Activated T-helper 2 cell treated with anti-CD3 and anti-CD28 coated beads, Interferon-gamma antibody, Interleukin-2, Interleukin-4, amounts not matched to agents 10 μg/mL and 5 μg/mL and 100 μg/mL, durations not matched to agents 14 hours and 24 hours and 36 hours (primary cell): ENCODE measurements around the gene CHRNB1. TPM values are rescaled to one million over a fixed set of nuclear protein-coding genes. Genes with fewer than 3 reads are reported as not detected.

Experiments used
- DNase-seq: peaks from one replicate; pipeline ENCODE4 v3.0.0; 2021; ENCODE audit warnings: low spot score
- H3K27ac Mint-ChIP-seq: one replicate; pipeline ENCODE4 v1.8.0; 2021; ENCODE audit warnings: mixed read lengths
- H3K27me3 Mint-ChIP-seq: one replicate; pipeline ENCODE4 v1.8.0; 2021; ENCODE audit warnings: low read depth, mixed read lengths
- H3K36me3 Mint-ChIP-seq: one replicate; pipeline ENCODE4 v1.8.0; 2021; ENCODE audit warnings: low read depth, mixed read lengths
- H3K4me1 Mint-ChIP-seq: one replicate; pipeline ENCODE4 v1.8.0; 2021; ENCODE audit warnings: low read depth, mixed read lengths
- H3K4me3 Mint-ChIP-seq: one replicate; pipeline ENCODE4 v1.8.0; 2021; ENCODE audit warnings: low read depth, mild to moderate bottlenecking, moderate library complexity, mixed read lengths
- H3K9me3 Mint-ChIP-seq: one replicate; pipeline ENCODE4 v1.8.0; 2021; ENCODE audit warnings: mixed read lengths
- intact Hi-C: fragments of 100-400 bp; cut with micrococcal nuclease; formaldehyde crosslinking; loops from one replicate; pipeline ENCODE4 v1.15.1; 2023
- total RNA-seq: library from RNA; stranded (reverse); gene quantifications from 2 replicates; pipeline ENCODE4 v1.2.3, GENCODE V29; 2022

The CHRNB1 gene
- total RNA-seq, 1 donor from 2014 or later = 6.6 TPM

- no peak within 1 kb of the TSS for H3K4me3 Mint-ChIP-seq
- peaks cover 18% of the 10 kb centered on the region for H3K27me3 Mint-ChIP-seq
- peaks cover 9% of the 10 kb centered on the region for H3K4me1 Mint-ChIP-seq
- H3K9me3 Mint-ChIP-seq = no peaks in the 10 kb centered on the region
- no peak within 1 kb of the TSS for H3K27ac Mint-ChIP-seq
- no peaks in the 10 kb centered on the region for H3K36me3 Mint-ChIP-seq
- no peak for DNase-seq
- intact Hi-C loops = no loop called here
These were observed 37.2 kb upstream of the CHRNB1 start, which contains the start of gene NLGN2 for GRCh38 chr17:7407485-7408251. Gene NLGN2, plus strand, starts transcription at chr17:7407845. Its CDS starts 411 bp downstream, at chr17:7408256.

GRCh38 chr17:7408252-7408727 lies 36.6 kb upstream of the CHRNB1 start:
- H3K9me3 Mint-ChIP-seq = no peaks in the 10 kb centered on the region
- H3K27me3 Mint-ChIP-seq = peaks cover 18% of the 10 kb centered on the region
- intact Hi-C loops = no loop called here
- no peak overlapping the region for H3K4me3 Mint-ChIP-seq
- H3K36me3 Mint-ChIP-seq = no peaks in the 10 kb centered on the region
- DNase-seq = no peak
- no peak overlapping the region for H3K27ac Mint-ChIP-seq
- peaks cover 4% of the 10 kb centered on the region for H3K4me1 Mint-ChIP-seq

- intact Hi-C loops = no loop called here
- no peak overlapping the region for H3K4me3 Mint-ChIP-seq
These were observed 36.0 kb upstream of the CHRNB1 start for GRCh38 chr17:7408863-7409262.

GRCh38 chr17:7409716-7410115 lies 35.1 kb upstream of the CHRNB1 start:
- Mint-ChIP-seq H3K4me3 (no peak overlapping the region), H3K27ac (no peak overlapping the region), H3K27me3 (peaks cover 18% of the 10 kb centered on the region), H3K4me1 (peaks cover 4% of the 10 kb centered on the region), H3K36me3 (no peaks in the 10 kb centered on the region), H3K9me3 (no peaks in the 10 kb centered on the region)
- intact Hi-C loops = no loop called here
- DNase-seq = no peak

More at GRCh38 chr17:7408863-7409262, 36.0 kb upstream of the CHRNB1 start:
- Mint-ChIP-seq H3K9me3 (no peaks in the 10 kb centered on the region), H3K36me3 (no peaks in the 10 kb centered on the region), H3K27me3 (peaks cover 18% of the 10 kb centered on the region), H3K27ac (no peak overlapping the region), H3K4me1 (peaks cover 4% of the 10 kb centered on the region)
- no peak for DNase-seq

- no peak overlapping the region for H3K27ac Mint-ChIP-seq
- no peaks in the 10 kb centered on the region for H3K9me3 Mint-ChIP-seq
- peaks cover 15% of the 10 kb centered on the region for H3K27me3 Mint-ChIP-seq
- H3K36me3 Mint-ChIP-seq = no peaks in the 10 kb centered on the region
- no peak for DNase-seq
- peaks cover 2% of the 10 kb centered on the region for H3K4me1 Mint-ChIP-seq
- intact Hi-C loops = no loop called here
- H3K4me3 Mint-ChIP-seq = no peak overlapping the region
These were observed 34.0 kb upstream of the CHRNB1 start for GRCh38 chr17:7410634-7411426.

- H3K27me3 Mint-ChIP-seq = peaks cover 10% of the 10 kb centered on the region
- H3K4me3 Mint-ChIP-seq = no peak overlapping the region
- DNase-seq = no peak
- no peaks in the 10 kb centered on the region for H3K9me3 Mint-ChIP-seq
- no peaks in the 10 kb centered on the region for H3K36me3 Mint-ChIP-seq
- H3K4me1 Mint-ChIP-seq = no peaks in the 10 kb centered on the region
- no peak overlapping the region for H3K27ac Mint-ChIP-seq
- intact Hi-C loops = no loop called here
These were observed 33.5 kb upstream of the CHRNB1 start for GRCh38 chr17:7411427-7411750.

- no peaks in the 10 kb centered on the region for H3K36me3 Mint-ChIP-seq
- intact Hi-C loops = no loop called here
- H3K4me1 Mint-ChIP-seq = no peaks in the 10 kb centered on the region
- peaks cover 8% of the 10 kb centered on the region for H3K27me3 Mint-ChIP-seq
- H3K4me3 Mint-ChIP-seq = no peak overlapping the region
- DNase-seq = no peak
- peak overlapping the region; percentile 25 for H3K27ac Mint-ChIP-seq
- H3K9me3 Mint-ChIP-seq = no peaks in the 10 kb centered on the region
These were observed 31.4 kb upstream of the CHRNB1 start for GRCh38 chr17:7413346-7413985.

- no peaks in the 10 kb centered on the region for H3K9me3 Mint-ChIP-seq
- DNase-seq = no peak
- no peak overlapping the region for H3K4me3 Mint-ChIP-seq
- H3K27ac Mint-ChIP-seq = no peak overlapping the region
- intact Hi-C loops = no loop called here
- no peaks in the 10 kb centered on the region for H3K27me3 Mint-ChIP-seq
- no peaks in the 10 kb centered on the region for H3K4me1 Mint-ChIP-seq
- H3K36me3 Mint-ChIP-seq = no peaks in the 10 kb centered on the region
These were observed 30.0 kb upstream of the CHRNB1 start for GRCh38 chr17:7414837-7415236.

GRCh38 chr17:7415784-7416183 lies 29.1 kb upstream of the CHRNB1 start:
- Mint-ChIP-seq H3K9me3 (no peaks in the 10 kb centered on the region), H3K4me1 (no peaks in the 10 kb centered on the region), H3K27me3 (no peaks in the 10 kb centered on the region), H3K4me3 (no peak overlapping the region), H3K27ac (no peak overlapping the region), H3K36me3 (no peaks in the 10 kb centered on the region)
- DNase-seq = no peak
- intact Hi-C loops = no loop called here

GRCh38 chr17:7416323-7416722 lies 28.5 kb upstream of the CHRNB1 start:
- intact Hi-C loops = no loop called here

GRCh38 chr17:7417056-7417655 lies 27.7 kb upstream of the CHRNB1 start:
- no peak overlapping the region for H3K4me3 Mint-ChIP-seq
- H3K27me3 Mint-ChIP-seq = no peaks in the 10 kb centered on the region
- H3K9me3 Mint-ChIP-seq = no peaks in the 10 kb centered on the region
- DNase-seq = no peak
- intact Hi-C loops = no loop called here
- no peaks in the 10 kb centered on the region for H3K4me1 Mint-ChIP-seq
- H3K36me3 Mint-ChIP-seq = no peaks in the 10 kb centered on the region
- H3K27ac Mint-ChIP-seq = no peak overlapping the region

More at GRCh38 chr17:7416323-7416722, 28.5 kb upstream of the CHRNB1 start:
- H3K27ac Mint-ChIP-seq = no peak overlapping the region
- no peaks in the 10 kb centered on the region for H3K9me3 Mint-ChIP-seq
- H3K27me3 Mint-ChIP-seq = no peaks in the 10 kb centered on the region
- no peaks in the 10 kb centered on the region for H3K4me1 Mint-ChIP-seq
- H3K36me3 Mint-ChIP-seq = no peaks in the 10 kb centered on the region
- H3K4me3 Mint-ChIP-seq = no peak overlapping the region
- no peak for DNase-seq

GRCh38 chr17:7418472-7419152 lies 26.2 kb upstream of the CHRNB1 start:
- H3K4me3 Mint-ChIP-seq = no peak overlapping the region
- intact Hi-C loops = no loop called here
- no peaks in the 10 kb centered on the region for H3K36me3 Mint-ChIP-seq
- DNase-seq = no peak
- H3K4me1 Mint-ChIP-seq = no peaks in the 10 kb centered on the region
- H3K27me3 Mint-ChIP-seq = no peaks in the 10 kb centered on the region
- H3K9me3 Mint-ChIP-seq = no peaks in the 10 kb centered on the region
- H3K27ac Mint-ChIP-seq = no peak overlapping the region
